GM10248 (cell line): ENCODE data around the gene GPR161.
A peak's percentile ranks its signal among the peaks of the same experiment; 100 is the strongest.

Source experiments
- CTCF ChIA-PET: fragments of 300-600 bp; sonication (Branson Sonifier 250); formaldehyde crosslinking; extraction: SDS; loops from one replicate; lab custom pipeline; 2021; ENCODE audit warnings: antibody characterized with exemption; lab: Yijun Ruan, JAX
- POLR2A ChIA-PET: fragments of 350-650 bp; sonication (Branson Sonifier 250); formaldehyde crosslinking; extraction: SDS; loops from one replicate; lab custom pipeline; 2020; ENCODE audit warnings: antibody characterized with exemption; lab: Yijun Ruan, JAX
- DNase-seq: peaks from one replicate; pipeline ENCODE4 v3.0.0; 2012; ENCODE audit errors: extremely low spot score
- CTCF ChIP-seq: IDR thresholded peaks from 2 replicates; pipeline ENCODE4 v1.5.1; 2012; ENCODE audit warnings: mild to moderate bottlenecking, low read depth; ENCODE audit errors: extremely low read depth, missing control alignments, control extremely low read depth

The GPR161 gene

GRCh38 chr1:168116327-168116799, 20.4 kb downstream of the GPR161 start:
- TF ChIP-seq CTCF = no peak
- no peak for DNase-seq
- POLR2A ChIA-PET = no interaction called here
- CTCF ChIA-PET = no interaction called here

- ChIA-PET POLR2A (interaction anchor here (0.6 kb wide), 1 partner anchor 14 kb away, joined by 3 read pairs; no protein-coding TSS in a partner anchor), CTCF (interaction anchor here (1.0 to 1.5 kb wide), 3 partner anchors 11 to 34 kb away, joined by 3 to 4 read pairs (median 4); no protein-coding TSS in a partner anchor)
- no peak for TF ChIP-seq CTCF
- DNase-seq = no peak
These were observed 21.9 kb downstream of the GPR161 start for GRCh38 chr1:168114845-168115244.

GRCh38 chr1:168112673-168113305, 23.9 kb downstream of the GPR161 start:
- CTCF ChIA-PET = interaction anchor here (1.4 to 1.6 kb wide), 4 partner anchors 10 to 34 kb away, joined by 3 to 8 read pairs (median 5); no protein-coding TSS in a partner anchor
- POLR2A ChIA-PET = no interaction called here
- DNase-seq = peak; percentile 43
- no peak for TF ChIP-seq CTCF

GRCh38 chr1:168110896-168111545, 25.7 kb downstream of the GPR161 start:
- ChIA-PET CTCF (interaction anchor here (1.2 kb wide), 1 partner anchor 29 kb away, joined by 7 read pairs; no protein-coding TSS in a partner anchor), POLR2A (no interaction called here)
- no peak for TF ChIP-seq CTCF
- DNase-seq = no peak

GRCh38 chr1:168106274-168106673, 30.5 kb downstream of the GPR161 start:
- no peak for DNase-seq
- POLR2A ChIA-PET = no interaction called here
- no peak for TF ChIP-seq CTCF
- CTCF ChIA-PET = interaction anchor here (7.4 kb wide), 1 partner anchor 22 kb away, joined by 76 read pairs; no protein-coding TSS in a partner anchor

GRCh38 chr1:168105846-168106245, 30.9 kb downstream of the GPR161 start:
- DNase-seq = no peak
- TF ChIP-seq CTCF = no peak
- ChIA-PET POLR2A (no interaction called here), CTCF (interaction anchor here (7.4 kb wide), 1 partner anchor 22 kb away, joined by 76 read pairs; no protein-coding TSS in a partner anchor)
